ENCODE data around the gene PTPRN2. TPM values are rescaled to one million over a fixed set of nuclear protein-coding genes. Genes with fewer than 3 reads are reported as not detected.

PTPRN2 gene
- total and polyA plus RNA-seq, 2 donors from 2014 or later, result 4.8 to 6.2 TPM

DNA sequence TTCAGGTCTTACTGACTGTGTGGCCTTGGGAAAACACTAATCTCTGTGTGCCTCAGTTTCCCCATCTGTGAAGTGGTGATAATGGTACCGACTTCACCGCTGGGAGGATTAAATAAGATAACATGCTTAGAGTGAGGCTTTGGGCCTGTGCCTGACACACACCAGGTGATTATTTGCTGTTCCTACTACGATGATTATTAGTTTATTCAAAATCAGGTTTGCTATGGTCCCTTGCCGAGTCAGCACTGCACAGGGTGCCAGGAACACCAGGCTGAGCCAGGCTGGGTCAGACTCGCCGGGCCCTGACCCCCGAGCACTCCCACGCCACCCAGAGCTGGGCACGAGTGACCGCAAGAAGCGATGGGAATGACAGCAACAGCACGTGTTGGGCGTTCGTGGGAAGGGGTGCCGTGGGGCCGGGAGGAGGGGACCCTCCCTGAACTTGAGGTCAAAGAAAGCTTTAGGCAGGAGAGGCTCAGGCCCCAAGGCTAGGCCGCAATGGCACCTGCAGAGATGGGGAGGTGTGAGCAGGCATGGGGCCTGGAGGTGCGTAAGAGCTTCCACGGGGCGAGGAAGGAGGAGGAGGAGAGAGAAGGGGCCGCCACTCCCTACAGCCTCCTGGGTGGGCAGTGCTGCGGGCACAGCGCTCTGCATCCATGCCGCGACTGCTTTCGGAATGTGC is 925.4 kb downstream of the PTPRN2 start:
- Histone ChIP-seq H3K9ac (ENCODE audit: low read length in 3 of 3) (no peak overlapping the region), H3K27me3 (ENCODE audit: control insufficient read depth, insufficient read depth, low read length) (no peaks in the 10 kb centered on the region), H3K4me1 (ENCODE audit: control insufficient read depth in 2 of 3, insufficient read depth in 2 of 3, low read depth in 1 of 3, low read length in 3 of 3) (no peaks in the 10 kb centered on the region), H3K4me3 (ENCODE audit: low read length in 3 of 3) (no peak overlapping the region), H3K36me3 (ENCODE audit: control insufficient read depth in 2 of 3, insufficient read depth in 3 of 3, low read length in 3 of 3) (no peaks in the 10 kb centered on the region), H3K9me3 (ENCODE audit: control insufficient read depth in 2 of 3, insufficient read depth in 1 of 3, low read length in 3 of 3) (peaks cover 0 to 2% (median 0%) of the 10 kb centered on the region in 3 donors), H3K27ac (ENCODE audit: low read depth in 2 of 2, low read length in 2 of 2) (no peak overlapping the region)
- peak in 2 of 5 donors; percentile 36 to 51 for DNase-seq
- intact Hi-C loops (cut with DNase I), result no loop called here
- TF ChIP-seq, protein P1, sequence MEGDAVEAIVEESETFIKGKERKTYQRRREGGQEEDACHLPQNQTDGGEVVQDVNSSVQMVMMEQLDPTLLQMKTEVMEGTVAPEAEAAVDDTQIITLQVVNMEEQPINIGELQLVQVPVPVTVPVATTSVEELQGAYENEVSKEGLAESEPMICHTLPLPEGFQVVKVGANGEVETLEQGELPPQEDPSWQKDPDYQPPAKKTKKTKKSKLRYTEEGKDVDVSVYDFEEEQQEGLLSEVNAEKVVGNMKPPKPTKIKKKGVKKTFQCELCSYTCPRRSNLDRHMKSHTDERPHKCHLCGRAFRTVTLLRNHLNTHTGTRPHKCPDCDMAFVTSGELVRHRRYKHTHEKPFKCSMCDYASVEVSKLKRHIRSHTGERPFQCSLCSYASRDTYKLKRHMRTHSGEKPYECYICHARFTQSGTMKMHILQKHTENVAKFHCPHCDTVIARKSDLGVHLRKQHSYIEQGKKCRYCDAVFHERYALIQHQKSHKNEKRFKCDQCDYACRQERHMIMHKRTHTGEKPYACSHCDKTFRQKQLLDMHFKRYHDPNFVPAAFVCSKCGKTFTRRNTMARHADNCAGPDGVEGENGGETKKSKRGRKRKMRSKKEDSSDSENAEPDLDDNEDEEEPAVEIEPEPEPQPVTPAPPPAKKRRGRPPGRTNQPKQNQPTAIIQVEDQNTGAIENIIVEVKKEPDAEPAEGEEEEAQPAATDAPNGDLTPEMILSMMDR (IDR thresholded peaks at IDR 0.05; ENCODE audit: borderline replicate concordance, extremely low read depth, insufficient read depth), result no peak
- FAIRE-seq, result no peak

DNA sequence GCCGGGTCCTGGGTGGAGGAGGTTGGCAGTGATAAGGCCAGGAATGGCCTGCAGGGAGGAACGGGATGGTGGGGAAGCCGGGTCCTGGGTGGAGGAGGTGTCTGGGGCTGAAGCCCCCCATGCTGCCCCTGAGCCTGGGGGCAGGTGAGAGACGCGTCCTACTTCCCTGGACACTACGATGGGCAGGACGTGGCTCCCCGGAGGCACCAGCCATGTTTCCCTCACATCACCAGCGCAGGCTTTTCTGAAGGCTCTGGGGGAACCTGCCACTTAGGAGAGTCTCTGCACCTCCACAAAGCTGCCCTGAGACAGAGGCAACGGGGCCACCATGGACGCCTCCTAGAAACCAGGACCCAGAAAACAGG is 926.0 kb downstream of the PTPRN2 start:
- FAIRE-seq (no peak), DNase-seq (peak in 2 of 5 donors; percentile 22 to 40)
- TF ChIP-seq, protein P1 (IDR thresholded peaks at IDR 0.05; ENCODE audit: borderline replicate concordance, extremely low read depth, insufficient read depth), result no peak
- Histone ChIP-seq H3K9me3 (ENCODE audit: control insufficient read depth in 2 of 3, insufficient read depth in 1 of 3, low read length in 3 of 3) (peaks cover 0 to 4% (median 0%) of the 10 kb centered on the region in 3 donors), H3K9ac (ENCODE audit: low read length in 3 of 3) (no peak overlapping the region), H3K36me3 (ENCODE audit: control insufficient read depth in 2 of 3, insufficient read depth in 3 of 3, low read length in 3 of 3) (no peaks in the 10 kb centered on the region), H3K27me3 (ENCODE audit: control insufficient read depth, insufficient read depth, low read length) (no peaks in the 10 kb centered on the region), H3K27ac (ENCODE audit: low read depth in 2 of 2, low read length in 2 of 2) (no peak overlapping the region), H3K4me3 (ENCODE audit: low read length in 3 of 3) (no peak overlapping the region), H3K4me1 (ENCODE audit: control insufficient read depth in 2 of 3, insufficient read depth in 2 of 3, low read depth in 1 of 3, low read length in 3 of 3) (no peaks in the 10 kb centered on the region)
- intact Hi-C loops (cut with DNase I), result no loop called here

- Histone ChIP-seq H3K27ac (ENCODE audit: low read depth in 2 of 2, low read length in 2 of 2) (no peak overlapping the region), H3K9ac (ENCODE audit: low read length in 3 of 3) (no peak overlapping the region), H3K9me3 (ENCODE audit: control insufficient read depth in 2 of 3, insufficient read depth in 1 of 3, low read length in 3 of 3) (peaks cover 0 to 4% (median 0%) of the 10 kb centered on the region in 3 donors), H3K27me3 (ENCODE audit: control insufficient read depth, insufficient read depth, low read length) (no peaks in the 10 kb centered on the region), H3K36me3 (ENCODE audit: control insufficient read depth in 2 of 3, insufficient read depth in 3 of 3, low read length in 3 of 3) (no peaks in the 10 kb centered on the region), H3K4me3 (ENCODE audit: low read length in 3 of 3) (no peak overlapping the region), H3K4me1 (ENCODE audit: control insufficient read depth in 2 of 3, insufficient read depth in 2 of 3, low read depth in 1 of 3, low read length in 3 of 3) (no peaks in the 10 kb centered on the region)
- TF ChIP-seq, protein P1 (IDR thresholded peaks at IDR 0.05; ENCODE audit: borderline replicate concordance, extremely low read depth, insufficient read depth), result no peak
- FAIRE-seq (no peak), DNase-seq (peak in 2 of 5 donors; percentile 32 to 41)
- intact Hi-C loops (cut with DNase I), result no loop called here
These were observed 926.5 kb downstream of the PTPRN2 start for GRCh38 chr7:157660971-157661610.

Data from kidney (tissue), 14 donors.